Measurements from ENCODE around the gene RTP2. TPM values are rescaled to one million over a fixed set of nuclear protein-coding genes. Genes with fewer than 3 reads are reported as not detected.
A peak's percentile ranks its signal among the peaks of the same experiment; 100 is the strongest.

The RTP2 gene, protein sequence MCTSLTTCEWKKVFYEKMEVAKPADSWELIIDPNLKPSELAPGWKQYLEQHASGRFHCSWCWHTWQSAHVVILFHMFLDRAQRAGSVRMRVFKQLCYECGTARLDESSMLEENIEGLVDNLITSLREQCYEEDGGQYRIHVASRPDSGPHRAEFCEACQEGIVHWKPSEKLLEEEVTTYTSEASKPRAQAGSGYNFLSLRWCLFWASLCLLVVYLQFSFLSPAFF
- not detected for total RNA-seq

DNA sequence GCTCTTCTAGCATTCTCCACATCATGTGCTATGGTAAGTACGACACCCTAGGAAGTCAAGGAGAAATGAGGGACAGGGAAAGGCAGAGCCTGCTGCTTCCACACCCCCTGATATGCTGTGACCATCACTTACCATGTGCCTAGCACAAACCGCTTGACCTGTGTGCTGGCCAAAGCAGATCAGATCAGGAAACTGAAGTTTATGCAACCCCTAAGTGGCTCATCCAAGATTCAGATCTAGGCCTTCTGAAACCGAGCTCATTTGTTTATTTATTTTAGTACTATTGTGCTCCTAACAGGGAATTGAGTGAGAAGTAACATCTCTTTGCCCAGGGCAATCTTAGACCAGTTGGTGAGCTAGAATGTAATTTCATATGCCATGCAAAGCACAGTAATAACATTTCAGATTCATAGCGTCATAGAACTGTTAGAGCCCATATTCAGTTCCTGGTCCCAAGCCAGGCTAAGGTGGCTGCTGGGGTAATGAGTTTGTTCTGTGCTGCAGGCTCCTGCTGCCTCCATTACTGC is at the start of gene RTP2:
Gene RTP2, minus strand, starts transcription at position 51 of the 527 bp plus-strand sequence. CDS start 429 bp downstream, outside the sequence.
- no peak for DNase-seq (ENCODE audit: low spot score in 2 of 2)
- Histone ChIP-seq H3K27me3 (no peaks in the 10 kb centered on the region), H3K36me3 (no peaks in the 10 kb centered on the region), H3K4me3 (no peak within 1 kb of the TSS), H3K4me1 (no peaks in the 10 kb centered on the region), H3K27ac (no peak within 1 kb of the TSS), H3K9me3 (no peaks in the 10 kb centered on the region)
- no peak for TF ChIP-seq EP300 (IDR thresholded peaks at IDR 0.05)
- 58% methylated on average over 4 of the region's 4 CpGs for WGBS

GRCh38 chr3:187750513-187751123 is 48.3 kb upstream of the RTP2 start:
- H3K9me3 ChIP-seq, result no peaks in the 10 kb centered on the region
- no peaks in the 10 kb centered on the region for H3K36me3 ChIP-seq
- peak overlapping the region; percentile 79 for H3K27ac ChIP-seq
- TF ChIP-seq CTCF (IDR thresholded peaks at IDR 0.05), result no peak
- no peak for TF ChIP-seq POLR2AphosphoS5 (IDR thresholded peaks at IDR 0.05)
- no peak for TF ChIP-seq EP300 (IDR thresholded peaks at IDR 0.05)
- TF ChIP-seq POLR2A (IDR thresholded peaks at IDR 0.05), result no peak
- WGBS, result 37% methylated on average over 11 of the region's 11 CpGs
- peak overlapping the region; percentile 8 for H3K4me3 ChIP-seq
- H3K27me3 ChIP-seq, result no peaks in the 10 kb centered on the region
- H3K4me1 ChIP-seq, result peaks cover 32% of the 10 kb centered on the region
- DNase-seq (ENCODE audit: low spot score in 2 of 2), result no peak

DNA sequence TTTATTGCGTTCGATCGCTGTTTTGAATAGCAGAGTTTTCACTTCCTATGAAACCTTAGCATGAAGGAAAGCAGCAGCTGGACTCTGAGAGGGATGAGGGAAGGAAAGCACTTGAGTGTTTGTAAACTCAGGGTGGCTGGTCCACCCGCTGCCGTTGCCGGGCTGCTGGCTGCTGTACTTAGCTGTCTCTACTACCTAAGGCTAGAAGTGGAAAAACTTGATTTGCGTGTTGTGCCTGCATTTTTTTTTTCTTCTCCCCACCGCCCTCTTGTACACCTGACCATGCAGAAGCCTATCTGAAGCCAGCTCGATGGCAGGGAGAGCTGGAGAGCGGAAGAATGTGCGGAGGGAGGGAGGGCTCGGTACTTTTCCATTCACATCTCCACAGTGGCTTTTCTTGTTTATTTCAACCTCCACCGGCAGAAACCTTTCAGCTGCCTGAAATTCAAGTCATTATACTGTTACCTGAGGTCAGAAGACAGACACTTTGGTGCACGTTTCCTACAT is 47.7 kb upstream of the RTP2 start:
- 35% methylated on average over 14 of the region's 14 CpGs for WGBS
- peak overlapping the region; percentile 79 for H3K27ac ChIP-seq
- peaks cover 32% of the 10 kb centered on the region for H3K4me1 ChIP-seq
- no peaks in the 10 kb centered on the region for H3K9me3 ChIP-seq
- peak in 1 of 2 donors; percentile 70 for DNase-seq (ENCODE audit: low spot score in 2 of 2)
- no peaks in the 10 kb centered on the region for H3K27me3 ChIP-seq
- peak overlapping the region; percentile 8 for H3K4me3 ChIP-seq
- H3K36me3 ChIP-seq, result no peaks in the 10 kb centered on the region
- TF ChIP-seq POLR2A (IDR thresholded peaks at IDR 0.05) (no peak), POLR2AphosphoS5 (IDR thresholded peaks at IDR 0.05) (peak; percentile 24 to 80 (median 59))

GRCh38 chr3:187748050-187748481 is 45.7 kb upstream of the RTP2 start:
- no peaks in the 10 kb centered on the region for H3K9me3 ChIP-seq
- H3K4me3 ChIP-seq, result no peak overlapping the region
- H3K27ac ChIP-seq, result peak overlapping the region; percentile 100
- peaks cover 32% of the 10 kb centered on the region for H3K4me1 ChIP-seq
- no peaks in the 10 kb centered on the region for H3K36me3 ChIP-seq
- peak; percentile 95 to 97 for TF ChIP-seq CTCF (IDR thresholded peaks at IDR 0.05)
- TF ChIP-seq POLR2AphosphoS5 (IDR thresholded peaks at IDR 0.05), result peak in 2 of 3 donors; percentile 82 to 83
- TF ChIP-seq EP300 (IDR thresholded peaks at IDR 0.05), result no peak
- DNase-seq (ENCODE audit: low spot score in 2 of 2), result peak; percentile 93 to 95
- H3K27me3 ChIP-seq, result no peaks in the 10 kb centered on the region
- 8% methylated on average over 2 of the region's 2 CpGs for WGBS

DNA sequence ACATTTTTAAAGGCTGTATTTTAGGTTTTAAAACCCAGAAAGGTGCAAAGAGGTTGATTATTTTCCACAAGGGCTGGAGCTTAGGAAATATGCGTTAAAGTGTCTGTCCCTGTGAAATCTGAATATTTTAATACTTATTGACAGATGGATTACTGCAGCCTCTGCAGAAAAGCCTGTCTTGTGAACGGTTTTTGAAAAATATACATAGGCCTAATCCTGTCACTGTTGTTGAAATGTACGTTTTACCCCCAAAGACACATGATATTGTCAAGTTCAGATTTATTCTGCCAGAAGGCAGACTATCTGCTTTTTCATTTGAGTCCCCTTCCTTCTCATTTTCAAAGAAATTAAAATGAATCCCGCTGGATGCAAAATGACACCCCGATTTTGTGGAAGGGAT is 45.1 kb upstream of the RTP2 start:
- peaks cover 36% of the 10 kb centered on the region for H3K4me1 ChIP-seq
- H3K4me3 ChIP-seq, result peak overlapping the region; percentile 93
- no peaks in the 10 kb centered on the region for H3K27me3 ChIP-seq
- H3K36me3 ChIP-seq, result no peaks in the 10 kb centered on the region
- no peak for DNase-seq (ENCODE audit: low spot score in 2 of 2)
- H3K9me3 ChIP-seq, result no peaks in the 10 kb centered on the region
- no peak for TF ChIP-seq EP300 (IDR thresholded peaks at IDR 0.05)
- TF ChIP-seq POLR2AphosphoS5 (IDR thresholded peaks at IDR 0.05), result no peak
- whole genome bisulfite sequencing, result 44% methylated on average over 5 of the region's 5 CpGs
- peak overlapping the region; percentile 100 for H3K27ac ChIP-seq

DNA sequence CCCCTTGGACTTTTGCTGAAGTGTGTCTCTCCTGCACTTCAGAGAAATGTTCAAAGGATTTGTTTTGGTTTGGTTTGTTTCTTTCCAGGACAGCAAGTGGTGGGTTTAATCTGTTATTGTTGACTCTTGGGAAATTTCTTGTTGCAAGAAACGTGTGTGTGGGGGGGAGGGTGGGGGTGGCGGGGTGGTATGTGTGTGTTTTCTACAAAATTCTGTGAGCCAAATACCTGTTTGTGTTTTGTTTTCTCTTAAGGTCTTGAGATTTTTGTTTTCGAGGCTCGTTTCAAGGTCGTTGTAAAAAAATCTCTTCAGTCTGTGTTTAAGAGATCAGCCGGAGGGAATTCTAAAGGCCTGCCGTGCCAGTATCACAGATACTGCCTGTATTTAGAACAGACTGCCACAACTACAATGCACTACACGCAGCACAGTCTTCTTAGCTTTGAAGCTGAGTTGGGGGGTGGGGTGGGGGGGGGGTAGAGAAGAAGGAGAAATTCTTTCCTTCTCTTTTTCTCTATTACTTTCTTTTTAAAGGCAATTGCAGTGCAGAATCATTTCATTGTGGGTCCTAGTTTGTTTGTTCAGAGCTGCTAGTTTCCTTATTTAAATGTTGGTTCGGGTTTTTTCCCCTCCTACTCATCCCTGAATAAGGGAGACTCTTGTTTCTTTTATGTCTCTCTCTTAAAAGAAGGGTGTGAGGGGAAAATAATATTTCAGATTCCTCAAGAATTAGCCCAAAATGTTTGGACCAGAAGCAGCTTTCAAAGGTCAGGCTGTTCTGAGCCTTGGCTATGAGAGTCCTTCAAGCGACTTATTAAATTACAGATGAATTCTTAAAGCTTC is 44.3 kb upstream of the RTP2 start:
- Histone ChIP-seq H3K4me1 (peaks cover 40% of the 10 kb centered on the region), H3K4me3 (peak overlapping the region; percentile 93), H3K27ac (peak overlapping the region; percentile 100), H3K27me3 (no peaks in the 10 kb centered on the region), H3K36me3 (no peaks in the 10 kb centered on the region), H3K9me3 (no peaks in the 10 kb centered on the region)
- TF ChIP-seq POLR2AphosphoS5 (IDR thresholded peaks at IDR 0.05), result no peak
- WGBS, result 17% methylated on average over 10 of the region's 10 CpGs
- DNase-seq (ENCODE audit: low spot score in 2 of 2), result no peak

All from suprapubic skin (tissue), 4 donors.